ENCODE measurements around the gene LRRN2.

Gene LRRN2

DNA sequence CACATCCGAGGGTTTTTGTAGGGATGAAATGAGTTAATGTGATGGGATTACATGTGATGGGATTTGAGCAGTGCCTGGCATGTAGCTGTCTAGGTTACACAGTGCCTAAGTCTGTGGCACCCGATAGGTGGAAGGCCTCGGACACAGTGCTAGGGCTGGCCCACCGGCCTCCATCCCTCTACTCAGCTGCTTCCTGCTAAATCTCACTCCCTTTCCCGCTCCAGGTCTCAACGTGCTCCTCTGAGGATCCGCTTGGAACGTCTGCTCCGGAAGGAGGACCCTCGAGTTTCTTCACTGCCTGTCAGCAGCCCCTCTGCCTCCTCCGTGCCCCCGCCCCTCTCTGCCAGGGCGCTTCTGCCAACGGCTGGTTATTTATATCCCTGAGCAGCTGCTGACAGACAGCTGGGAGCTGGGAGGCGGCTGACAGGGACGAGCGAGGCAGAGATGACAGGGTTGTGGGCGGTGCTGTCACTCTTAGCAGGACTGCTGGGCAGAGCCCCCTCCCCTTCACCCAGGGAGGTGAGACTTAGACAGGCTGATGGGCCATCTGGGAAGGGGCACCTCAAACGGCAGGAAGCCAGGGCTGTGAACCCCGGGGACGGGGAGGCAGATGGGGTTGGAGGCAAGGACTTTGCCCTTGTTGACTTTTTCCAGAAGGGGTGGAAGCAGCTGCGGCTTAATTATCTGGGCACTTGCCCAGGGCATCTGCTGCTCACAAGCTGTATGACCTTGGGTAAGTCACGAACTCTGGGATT, 26.6 kb upstream of the LRRN2 start:
- H3K9me3 ChIP-seq (ENCODE audit: control insufficient read depth, insufficient read depth, low read depth, low read length) = no peaks in the 10 kb centered on the region
- H3K9ac ChIP-seq (ENCODE audit: low read length) = peak overlapping the region; percentile 82
- H3K4me1 ChIP-seq (ENCODE audit: control insufficient read depth, insufficient read depth, low read length) = peaks cover 83% of the 10 kb centered on the region
- peak overlapping the region; percentile 38; the same call in 1 of the 2 replicates for H3K4me3 ChIP-seq (ENCODE audit: low read depth, low read length)
- peaks cover 67% of the 10 kb centered on the region for H3K27me3 ChIP-seq (ENCODE audit: control insufficient read depth, insufficient read depth, low read length)
- no peak overlapping the region for H3K27ac ChIP-seq (ENCODE audit: low read depth, low read length)
- H3K36me3 ChIP-seq (ENCODE audit: control insufficient read depth, insufficient read depth, low read length) = no peaks in the 10 kb centered on the region

- Histone ChIP-seq H3K9ac (ENCODE audit: low read length) (peak overlapping the region; percentile 82), H3K4me3 (ENCODE audit: low read depth, low read length) (peak overlapping the region; percentile 38), H3K27ac (ENCODE audit: low read depth, low read length) (peak overlapping the region; percentile 58; the same call in 1 of the 2 replicates), H3K9me3 (ENCODE audit: control insufficient read depth, insufficient read depth, low read depth, low read length) (no peaks in the 10 kb centered on the region), H3K27me3 (ENCODE audit: control insufficient read depth, insufficient read depth, low read length) (peaks cover 59% of the 10 kb centered on the region), H3K36me3 (ENCODE audit: control insufficient read depth, insufficient read depth, low read length) (no peaks in the 10 kb centered on the region), H3K4me1 (ENCODE audit: control insufficient read depth, insufficient read depth, low read length) (peaks cover 91% of the 10 kb centered on the region)
Measured at GRCh38 chr1:204711103-204711946, 25.8 kb upstream of the LRRN2 start.

- no peaks in the 10 kb centered on the region for H3K36me3 ChIP-seq (ENCODE audit: control insufficient read depth, insufficient read depth, low read length)
- H3K27me3 ChIP-seq (ENCODE audit: control insufficient read depth, insufficient read depth, low read length) = peaks cover 64% of the 10 kb centered on the region
- H3K9ac ChIP-seq (ENCODE audit: low read length) = peak overlapping the region; percentile 82
- peak overlapping the region; percentile 20 for H3K4me3 ChIP-seq (ENCODE audit: low read depth, low read length)
- peak overlapping the region; percentile 65; the same call in 1 of the 2 replicates for H3K27ac ChIP-seq (ENCODE audit: low read depth, low read length)
- no peaks in the 10 kb centered on the region for H3K9me3 ChIP-seq (ENCODE audit: control insufficient read depth, insufficient read depth, low read depth, low read length)
- peaks cover 89% of the 10 kb centered on the region for H3K4me1 ChIP-seq (ENCODE audit: control insufficient read depth, insufficient read depth, low read length)
Measured at GRCh38 chr1:204709960-204710912, 24.7 kb upstream of the LRRN2 start.

GRCh38 chr1:204709021-204709420, 23.5 kb upstream of the LRRN2 start:
- peaks cover 78% of the 10 kb centered on the region for H3K4me1 ChIP-seq (ENCODE audit: control insufficient read depth, insufficient read depth, low read length)
- H3K27me3 ChIP-seq (ENCODE audit: control insufficient read depth, insufficient read depth, low read length) = peaks cover 58% of the 10 kb centered on the region
- H3K9me3 ChIP-seq (ENCODE audit: control insufficient read depth, insufficient read depth, low read depth, low read length) = no peaks in the 10 kb centered on the region
- H3K27ac ChIP-seq (ENCODE audit: low read depth, low read length) = peak overlapping the region; percentile 65; the same call in 1 of the 2 replicates
- H3K36me3 ChIP-seq (ENCODE audit: control insufficient read depth, insufficient read depth, low read length) = no peaks in the 10 kb centered on the region
- H3K9ac ChIP-seq (ENCODE audit: low read length) = peak overlapping the region; percentile 70
- no peak overlapping the region for H3K4me3 ChIP-seq (ENCODE audit: low read depth, low read length)

GRCh38 chr1:204706838-204707509, 21.4 kb upstream of the LRRN2 start:
- Histone ChIP-seq H3K9ac (ENCODE audit: low read length) (peak overlapping the region; percentile 29), H3K9me3 (ENCODE audit: control insufficient read depth, insufficient read depth, low read depth, low read length) (no peaks in the 10 kb centered on the region), H3K4me1 (ENCODE audit: control insufficient read depth, insufficient read depth, low read length) (peaks cover 57% of the 10 kb centered on the region), H3K27me3 (ENCODE audit: control insufficient read depth, insufficient read depth, low read length) (peaks cover 37% of the 10 kb centered on the region), H3K27ac (ENCODE audit: low read depth, low read length) (peak overlapping the region; percentile 44; the same call in 1 of the 2 replicates), H3K36me3 (ENCODE audit: control insufficient read depth, insufficient read depth, low read length) (no peaks in the 10 kb centered on the region), H3K4me3 (ENCODE audit: low read depth, low read length) (no peak overlapping the region)

DNA sequence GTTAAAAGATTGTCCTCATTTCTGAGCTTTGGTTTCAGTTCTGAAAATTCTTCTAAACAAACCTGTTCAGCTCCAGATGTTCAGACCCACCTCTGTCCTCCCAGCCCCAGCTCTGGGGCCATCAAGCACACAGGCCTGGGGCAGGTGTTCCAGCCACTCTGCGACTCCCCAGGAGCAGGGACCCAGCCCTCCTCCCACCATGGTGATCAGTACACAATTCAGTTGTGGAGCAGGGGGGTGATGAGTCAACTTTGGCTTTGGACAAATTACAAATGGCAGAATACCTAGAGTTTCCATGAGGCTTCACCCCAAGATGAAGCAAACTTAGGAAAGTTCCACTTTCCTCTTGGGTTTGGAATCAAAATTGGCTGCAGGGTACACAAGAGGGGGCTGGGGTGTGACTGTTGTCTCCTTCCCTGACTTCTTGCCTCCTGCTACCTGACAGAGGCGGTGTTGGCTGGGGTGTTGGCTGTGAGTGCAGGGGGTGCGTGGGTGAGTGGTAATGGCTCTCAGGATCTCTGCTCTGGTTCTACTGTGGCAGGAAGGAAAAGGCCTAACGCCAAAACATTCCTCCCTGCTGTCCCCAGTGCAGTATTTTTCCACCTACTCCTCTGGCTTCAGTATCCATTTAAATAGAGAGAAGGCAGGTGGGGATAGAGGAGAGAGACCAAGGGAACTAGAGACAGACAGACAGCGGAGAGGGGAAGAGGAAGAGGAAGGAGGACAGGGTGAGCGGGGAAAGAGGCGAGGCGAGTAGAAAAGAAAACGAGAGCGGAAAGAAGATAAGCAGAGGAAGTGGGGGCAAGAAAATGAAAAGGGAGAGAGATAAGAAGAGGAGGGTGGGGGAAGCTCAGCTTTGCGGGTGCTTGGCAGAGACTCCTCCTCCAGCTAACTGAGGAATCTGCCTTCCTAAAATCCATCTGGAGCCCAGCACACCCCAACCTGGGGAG, 20.6 kb upstream of the LRRN2 start:
- Histone ChIP-seq H3K4me3 (ENCODE audit: low read depth, low read length) (no peak overlapping the region), H3K4me1 (ENCODE audit: control insufficient read depth, insufficient read depth, low read length) (peaks cover 49% of the 10 kb centered on the region), H3K36me3 (ENCODE audit: control insufficient read depth, insufficient read depth, low read length) (no peaks in the 10 kb centered on the region), H3K9ac (ENCODE audit: low read length) (no peak overlapping the region), H3K9me3 (ENCODE audit: control insufficient read depth, insufficient read depth, low read depth, low read length) (no peaks in the 10 kb centered on the region), H3K27me3 (ENCODE audit: control insufficient read depth, insufficient read depth, low read length) (peaks cover 33% of the 10 kb centered on the region), H3K27ac (ENCODE audit: low read depth, low read length) (peak overlapping the region; percentile 44; the same call in 1 of the 2 replicates)

GRCh38 chr1:204705493-204705811, 19.9 kb upstream of the LRRN2 start:
- Histone ChIP-seq H3K4me3 (ENCODE audit: low read depth, low read length) (no peak overlapping the region), H3K4me1 (ENCODE audit: control insufficient read depth, insufficient read depth, low read length) (peaks cover 42% of the 10 kb centered on the region), H3K9me3 (ENCODE audit: control insufficient read depth, insufficient read depth, low read depth, low read length) (no peaks in the 10 kb centered on the region), H3K9ac (ENCODE audit: low read length) (no peak overlapping the region), H3K27ac (ENCODE audit: low read depth, low read length) (no peak overlapping the region), H3K36me3 (ENCODE audit: control insufficient read depth, insufficient read depth, low read length) (no peaks in the 10 kb centered on the region), H3K27me3 (ENCODE audit: control insufficient read depth, insufficient read depth, low read length) (peaks cover 31% of the 10 kb centered on the region)

GRCh38 chr1:204704794-204705492, 19.4 kb upstream of the LRRN2 start:
- Histone ChIP-seq H3K9ac (ENCODE audit: low read length) (no peak overlapping the region), H3K4me3 (ENCODE audit: low read depth, low read length) (no peak overlapping the region), H3K4me1 (ENCODE audit: control insufficient read depth, insufficient read depth, low read length) (peaks cover 40% of the 10 kb centered on the region), H3K27ac (ENCODE audit: low read depth, low read length) (no peak overlapping the region), H3K9me3 (ENCODE audit: control insufficient read depth, insufficient read depth, low read depth, low read length) (no peaks in the 10 kb centered on the region), H3K36me3 (ENCODE audit: control insufficient read depth, insufficient read depth, low read length) (no peaks in the 10 kb centered on the region), H3K27me3 (ENCODE audit: control insufficient read depth, insufficient read depth, low read length) (peaks cover 31% of the 10 kb centered on the region)

DNA sequence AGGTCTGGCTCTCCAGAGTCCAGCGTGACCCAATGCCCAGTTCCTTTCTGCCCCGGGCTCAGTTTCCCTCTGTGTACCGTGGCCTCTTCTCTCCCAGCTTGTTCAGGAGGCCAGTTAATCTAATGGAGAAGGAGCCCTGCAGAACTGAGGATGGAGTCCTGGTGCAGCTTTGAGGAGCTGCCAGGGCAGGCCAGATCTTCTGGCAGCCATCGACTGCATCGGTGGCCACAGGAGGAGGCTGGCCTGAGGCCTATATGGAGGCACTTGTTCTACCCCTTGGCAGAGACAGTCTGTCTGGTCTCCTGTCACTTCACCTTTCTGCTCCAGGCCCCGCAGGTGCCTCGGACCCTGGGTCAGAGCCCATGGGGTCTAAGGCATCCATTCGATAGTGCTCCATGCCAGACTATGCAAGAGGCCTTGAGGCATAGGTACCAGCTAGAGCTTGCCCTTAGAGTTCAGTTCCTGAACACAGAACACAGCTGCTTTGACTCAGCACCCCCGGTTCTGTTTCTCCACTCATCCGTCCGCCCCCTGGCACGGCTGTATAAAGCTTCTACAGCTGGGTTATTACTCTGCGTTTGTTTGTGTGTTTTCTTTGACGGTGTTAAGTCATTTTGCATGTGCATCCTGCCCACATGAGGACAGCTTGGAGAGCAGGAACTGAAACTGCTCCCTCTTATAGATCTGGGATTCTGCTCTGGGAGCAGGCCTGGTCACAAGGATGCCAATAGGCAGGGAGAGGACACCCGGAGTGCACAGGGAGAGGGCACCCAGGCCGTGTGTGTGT, 18.5 kb upstream of the LRRN2 start:
- no peak overlapping the region for H3K4me3 ChIP-seq (ENCODE audit: low read depth, low read length)
- H3K27me3 ChIP-seq (ENCODE audit: control insufficient read depth, insufficient read depth, low read length) = peaks cover 22% of the 10 kb centered on the region
- no peaks in the 10 kb centered on the region for H3K36me3 ChIP-seq (ENCODE audit: control insufficient read depth, insufficient read depth, low read length)
- H3K9ac ChIP-seq (ENCODE audit: low read length) = no peak overlapping the region
- peaks cover 31% of the 10 kb centered on the region for H3K4me1 ChIP-seq (ENCODE audit: control insufficient read depth, insufficient read depth, low read length)
- no peaks in the 10 kb centered on the region for H3K9me3 ChIP-seq (ENCODE audit: control insufficient read depth, insufficient read depth, low read depth, low read length)
- H3K27ac ChIP-seq (ENCODE audit: low read depth, low read length) = no peak overlapping the region
